SK-N-SH treated with all-trans-retinoic acid at 6 μM for 48 hours (cell line): Measurements from ENCODE around the gene KCTD10.

Source experiments
- ATAC-seq: fragments of 200-7000 bp; cut with Tn5 transposase; 3 replicates; pipeline ENCODE4 v1.9.1; 2020; ENCODE audit warnings: mild to moderate bottlenecking, moderate library complexity
- ARNTL ChIP-seq: fragments of 450-650 bp; formaldehyde crosslinking; IDR thresholded peaks from 2 replicates; pipeline ENCODE4 v1.5.0; 2020; ENCODE audit warnings: low read depth, mild to moderate bottlenecking, moderate library complexity, borderline replicate concordance
- BACH2 ChIP-seq: fragments of 250-450 bp; sonication (Bioruptor Pico); IDR thresholded peaks from 2 replicates; pipeline ENCODE4 v1.9.0; 2021; ENCODE audit warnings: mild to moderate bottlenecking, borderline replicate concordance
- CREB5 ChIP-seq: fragments of 250-450 bp; sonication (Bioruptor Pico); IDR thresholded peaks from 2 replicates; pipeline ENCODE4 v1.5.1; 2020; ENCODE audit warnings: low read depth, mild to moderate bottlenecking, moderate library complexity
- CSRNP3 ChIP-seq: fragments of 250-450 bp; sonication (Bioruptor Pico); IDR thresholded peaks from 2 replicates; pipeline ENCODE4 v1.5.1; 2021; ENCODE audit warnings: mild to moderate bottlenecking, moderate library complexity
- ESRRG ChIP-seq: fragments of 250-450 bp; sonication (Bioruptor Pico); IDR thresholded peaks from 2 replicates; pipeline ENCODE4 v1.6.1; 2021; ENCODE audit warnings: mild to moderate bottlenecking
- GLIS3 ChIP-seq: fragments of 250-450 bp; sonication (Bioruptor Pico); IDR thresholded peaks from 2 replicates; pipeline ENCODE4 v1.5.0; 2020; ENCODE audit warnings: mild to moderate bottlenecking, moderate library complexity
- ISL1 ChIP-seq: fragments of 250-450 bp; sonication (Bioruptor Pico); IDR thresholded peaks from 2 replicates; pipeline ENCODE4 v2.1.2; 2022; ENCODE audit warnings: mild to moderate bottlenecking, moderate library complexity
- OSR1 ChIP-seq: fragments of 250-450 bp; sonication (Bioruptor Pico); IDR thresholded peaks from 2 replicates; pipeline ENCODE4 v1.8.0; 2022; ENCODE audit warnings: moderate library complexity, mild to moderate bottlenecking, inconsistent platforms
- PATZ1 ChIP-seq: fragments of 250-450 bp; sonication (Bioruptor Pico); IDR thresholded peaks from 2 replicates; pipeline ENCODE4 v1.8.0; 2020; ENCODE audit warnings: mild to moderate bottlenecking, moderate library complexity, borderline replicate concordance
- POU6F1 ChIP-seq: fragments of 250-450 bp; sonication (Bioruptor Pico); IDR thresholded peaks from 2 replicates; pipeline ENCODE4 v1.8.0; 2021; ENCODE audit warnings: low read depth, mild to moderate bottlenecking, moderate library complexity, borderline replicate concordance
- PPARA ChIP-seq: fragments of 250-450 bp; sonication (Bioruptor Pico); IDR thresholded peaks from 2 replicates; pipeline ENCODE4 v1.5.0; 2020; ENCODE audit warnings: mild to moderate bottlenecking, borderline replicate concordance
- RARB ChIP-seq: fragments of 250-450 bp; sonication (Bioruptor Pico); IDR thresholded peaks from 2 replicates; pipeline ENCODE4 v1.8.0; 2021; ENCODE audit warnings: mild to moderate bottlenecking, moderate library complexity
- TCF4 ChIP-seq: fragments of 250-450 bp; sonication (Bioruptor Pico); IDR thresholded peaks from 2 replicates; pipeline ENCODE4 v1.8.0; 2021; ENCODE audit warnings: mild to moderate bottlenecking, moderate library complexity, borderline replicate concordance
- TOX ChIP-seq: fragments of 250-450 bp; sonication (Bioruptor Pico); IDR thresholded peaks from 2 replicates; pipeline ENCODE4 v1.8.0; 2021; ENCODE audit warnings: mild to moderate bottlenecking, moderate library complexity, borderline replicate concordance
- TSHZ2 ChIP-seq: fragments of 250-450 bp; sonication (Bioruptor Pico); IDR thresholded peaks from 2 replicates; pipeline ENCODE4 v1.5.0; 2020; ENCODE audit warnings: mild to moderate bottlenecking, moderate library complexity
- ZC3H10 ChIP-seq: fragments of 250-450 bp; sonication (Bioruptor Pico); IDR thresholded peaks from 2 replicates; pipeline ENCODE4 v1.5.1; 2021; ENCODE audit warnings: mild to moderate bottlenecking, moderate library complexity
- ZFP3 ChIP-seq: fragments of 250-450 bp; sonication (Bioruptor Pico); IDR thresholded peaks from 2 replicates; pipeline ENCODE4 v1.5.0; 2020; ENCODE audit warnings: mild to moderate bottlenecking, moderate library complexity
- ZFP30 ChIP-seq: fragments of 450-650 bp; formaldehyde crosslinking; IDR thresholded peaks from 2 replicates; pipeline ENCODE4 v1.5.0; 2022; ENCODE audit warnings: mild to moderate bottlenecking, moderate library complexity
- ZNF565 ChIP-seq: fragments of 450-650 bp; formaldehyde crosslinking; conservative IDR thresholded peaks from 2 replicates; pipeline ENCODE4 v1.5.0; 2020; ENCODE audit warnings: low read depth, mild to moderate bottlenecking, moderate library complexity
- ZNF70 ChIP-seq: fragments of 450-650 bp; formaldehyde crosslinking; IDR thresholded peaks from 2 replicates; pipeline ENCODE4 v1.5.0; 2020; ENCODE audit warnings: mild to moderate bottlenecking, moderate library complexity
- ZNF8 ChIP-seq: fragments of 450-650 bp; formaldehyde crosslinking; IDR thresholded peaks from 2 replicates; pipeline ENCODE4 v1.5.0; 2020; ENCODE audit warnings: mild to moderate bottlenecking, moderate library complexity

KCTD10 gene

GRCh38 chr12:109466821-109467220, 10.3 kb downstream of the KCTD10 start:
- no peak for TF ChIP-seq ZFP30
- TF ChIP-seq TSHZ2 (CRISPR knock-in tag), result no peak
- TF ChIP-seq OSR1 (CRISPR knock-in tag), result no peak
- TF ChIP-seq ESRRG (CRISPR knock-in tag), result no peak
- no peak for TF ChIP-seq GLIS3
- no peak for TF ChIP-seq ZNF8 (CRISPR knock-in tag)
- TF ChIP-seq ZNF565 (CRISPR knock-in tag), result no peak
- no peak for TF ChIP-seq PPARA (CRISPR knock-in tag)
- no peak for TF ChIP-seq CSRNP3 (CRISPR knock-in tag)
- no peak for TF ChIP-seq ARNTL (CRISPR knock-in tag)
- no peak for TF ChIP-seq POU6F1
- no peak for TF ChIP-seq PATZ1 (CRISPR knock-in tag)
- no peak for TF ChIP-seq TOX (CRISPR knock-in tag)
- TF ChIP-seq ZFP3 (CRISPR knock-in tag), result no peak
- no peak for TF ChIP-seq CREB5 (CRISPR knock-in tag)
- no peak for TF ChIP-seq RARB (CRISPR knock-in tag)
- no peak for TF ChIP-seq ZC3H10 (CRISPR knock-in tag)
- TF ChIP-seq BACH2 (CRISPR knock-in tag), result no peak
- TF ChIP-seq TCF4 (CRISPR knock-in tag), result no peak
- TF ChIP-seq ISL1 (CRISPR knock-in tag), result no peak
- no peak for ATAC-seq

- no peak for ATAC-seq
- no peak for TF ChIP-seq ZC3H10 (CRISPR knock-in tag)
- TF ChIP-seq TOX (CRISPR knock-in tag), result no peak
- no peak for TF ChIP-seq ZFP3 (CRISPR knock-in tag)
- TF ChIP-seq ESRRG (CRISPR knock-in tag), result no peak
- TF ChIP-seq ZNF70, result no peak
- no peak for TF ChIP-seq RARB (CRISPR knock-in tag)
- TF ChIP-seq ZNF8 (CRISPR knock-in tag), result no peak
- no peak for TF ChIP-seq ZNF565 (CRISPR knock-in tag)
- no peak for TF ChIP-seq CREB5 (CRISPR knock-in tag)
- no peak for TF ChIP-seq OSR1 (CRISPR knock-in tag)
- no peak for TF ChIP-seq TSHZ2 (CRISPR knock-in tag)
- TF ChIP-seq POU6F1, result no peak
Measured at GRCh38 chr12:109466305-109466704, 10.8 kb downstream of the KCTD10 start.
